HG02884 (cell line): ENCODE measurements around the gene ADAMTS12.
A peak's percentile ranks its signal among the peaks of the same experiment; 100 is the strongest.

ENCODE experiments used
- ATAC-seq: cut with Tn5 transposase; IDR thresholded peaks from one replicate; pipeline ENCODE4 v1.9.1; 2021; ENCODE audit warnings: mild to moderate bottlenecking, moderate library complexity; ENCODE audit not compliant: unreplicated experiment

The ADAMTS12 gene

GRCh38 chr5:33850100-33850594, 41.6 kb downstream of the ADAMTS12 start:
- ATAC-seq, result peak; percentile 90

- ATAC-seq, result peak; percentile 31
These were observed 43.2 kb downstream of the ADAMTS12 start for GRCh38 chr5:33848554-33848953.

GRCh38 chr5:33846851-33847250, 44.9 kb downstream of the ADAMTS12 start:
- no peak for ATAC-seq

GRCh38 chr5:33843579-33843978, 48.2 kb downstream of the ADAMTS12 start:
- no peak for ATAC-seq

GRCh38 chr5:33842456-33842855, 49.3 kb downstream of the ADAMTS12 start:
- no peak for ATAC-seq

GRCh38 chr5:33841891-33842290, 49.9 kb downstream of the ADAMTS12 start:
- ATAC-seq, result no peak

GRCh38 chr5:33840927-33841547, 50.8 kb downstream of the ADAMTS12 start:
- peak; percentile 78 for ATAC-seq

GRCh38 chr5:33837301-33837700, 54.5 kb downstream of the ADAMTS12 start:
- ATAC-seq, result no peak

- ATAC-seq, result no peak
These were observed 57.5 kb downstream of the ADAMTS12 start for GRCh38 chr5:33834334-33834733.

- ATAC-seq, result no peak
These were observed 58.6 kb downstream of the ADAMTS12 start for GRCh38 chr5:33833237-33833575.

- no peak for ATAC-seq
These were observed 59.2 kb downstream of the ADAMTS12 start for GRCh38 chr5:33832404-33833236.

- no peak for ATAC-seq
These were observed 60.7 kb downstream of the ADAMTS12 start for GRCh38 chr5:33831041-33831440.

GRCh38 chr5:33829430-33829829, 62.4 kb downstream of the ADAMTS12 start:
- ATAC-seq, result no peak

- no peak for ATAC-seq
These were observed 63.0 kb downstream of the ADAMTS12 start for GRCh38 chr5:33828626-33829308.

- no peak for ATAC-seq
These were observed 63.9 kb downstream of the ADAMTS12 start for GRCh38 chr5:33827885-33828284.

- ATAC-seq, result no peak
These were observed 64.6 kb downstream of the ADAMTS12 start for GRCh38 chr5:33827018-33827707.

- ATAC-seq, result peak; percentile 95
These were observed 67.1 kb downstream of the ADAMTS12 start for GRCh38 chr5:33824516-33825195.

- no peak for ATAC-seq
These were observed 74.5 kb downstream of the ADAMTS12 start for GRCh38 chr5:33817301-33817700.

GRCh38 chr5:33816791-33817190, 75.0 kb downstream of the ADAMTS12 start:
- no peak for ATAC-seq

- no peak for ATAC-seq
These were observed 79.0 kb downstream of the ADAMTS12 start for GRCh38 chr5:33812746-33813145.
